HEK293T (cell line): ENCODE measurements around the gene KRT74.

Experiments
- BHLHE40 ChIP-seq: fragments of 450-650 bp; IDR thresholded peaks from 2 replicates; pipeline ENCODE4 v1.6.1; 2016; ENCODE audit warnings: mild to moderate bottlenecking, moderate library complexity, borderline replicate concordance
- ELF4 ChIP-seq: fragments of 450-650 bp; IDR thresholded peaks from 2 replicates; pipeline ENCODE4 v1.6.1; 2017; ENCODE audit warnings: antibody characterized with exemption
- FOXA1 ChIP-seq: fragments of 450-650 bp; IDR thresholded peaks from 2 replicates; pipeline ENCODE4 v1.6.1; 2016; ENCODE audit warnings: mild to moderate bottlenecking
- L3MBTL2 ChIP-seq: fragments of 450-650 bp; conservative IDR thresholded peaks from 2 replicates; pipeline ENCODE4 v1.6.1; 2016; ENCODE audit warnings: mild to moderate bottlenecking
- SP1 ChIP-seq: fragments of 450-650 bp; IDR thresholded peaks from 2 replicates; pipeline ENCODE4 v1.6.1; 2017
- SUZ12 ChIP-seq: fragments of 450-650 bp; IDR thresholded peaks from 2 replicates; pipeline ENCODE4 v1.6.1; 2016; ENCODE audit warnings: mild to moderate bottlenecking
- TARDBP ChIP-seq: fragments of 450-650 bp; IDR thresholded peaks from 2 replicates; pipeline ENCODE4 v1.6.1; 2016

- no peak for TF ChIP-seq ELF4
- no peak for TF ChIP-seq SUZ12
- TF ChIP-seq BHLHE40: no peak
- TF ChIP-seq L3MBTL2: no peak
- TF ChIP-seq FOXA1: no peak
- no peak for TF ChIP-seq SP1
- no peak for TF ChIP-seq TARDBP
Measured at GRCh38 chr12:52613384-52614030, 39.9 kb upstream of the KRT74 start.
